ENCODE measurements around the gene AKAP7.
A peak's percentile ranks its signal among the peaks of the same experiment; 100 is the strongest.

Gene AKAP7

GRCh38 chr6:131205481-131206244 is 70.4 kb downstream of the AKAP7 start:
- DNase-seq, result no peak

GRCh38 chr6:131206463-131207251 is 71.4 kb downstream of the AKAP7 start:
- DNase-seq, result no peak

GRCh38 chr6:131208787-131209186 is 73.5 kb downstream of the AKAP7 start:
- DNase-seq, result no peak

- DNase-seq, result no peak
Measured at GRCh38 chr6:131210469-131210868, 75.2 kb downstream of the AKAP7 start.

GRCh38 chr6:131212024-131212423 is 76.8 kb downstream of the AKAP7 start:
- no peak for DNase-seq

- no peak for DNase-seq
Measured at GRCh38 chr6:131212913-131213312, 77.6 kb downstream of the AKAP7 start.

- no peak for DNase-seq
Measured at GRCh38 chr6:131213501-131213990, 78.3 kb downstream of the AKAP7 start.

- no peak for DNase-seq
Measured at GRCh38 chr6:131215219-131215618, 80.0 kb downstream of the AKAP7 start.

GRCh38 chr6:131216246-131216645 is 81.0 kb downstream of the AKAP7 start:
- DNase-seq, result no peak

- no peak for DNase-seq
Measured at GRCh38 chr6:131222773-131223172, 87.5 kb downstream of the AKAP7 start.

- DNase-seq, result no peak
Measured at GRCh38 chr6:131223416-131223815, 88.1 kb downstream of the AKAP7 start.

- no peak for DNase-seq
Measured at GRCh38 chr6:131225127-131225526, 89.9 kb downstream of the AKAP7 start.

- DNase-seq, result no peak
Measured at GRCh38 chr6:131225959-131226358, 90.7 kb downstream of the AKAP7 start.

- no peak for DNase-seq
Measured at GRCh38 chr6:131226459-131227157, 91.3 kb downstream of the AKAP7 start.

GRCh38 chr6:131227158-131227543 is 91.9 kb downstream of the AKAP7 start:
- no peak for DNase-seq

- DNase-seq, result no peak
Measured at GRCh38 chr6:131231103-131231502, 95.8 kb downstream of the AKAP7 start.

- no peak for DNase-seq
Measured at GRCh38 chr6:131231891-131232290, 96.6 kb downstream of the AKAP7 start.

GRCh38 chr6:131244942-131245341 is 109.7 kb downstream of the AKAP7 start:
- no peak for DNase-seq

- DNase-seq, result no peak
Measured at GRCh38 chr6:131250122-131250521, 114.9 kb downstream of the AKAP7 start.

GRCh38 chr6:131250936-131251335 is 115.7 kb downstream of the AKAP7 start:
- DNase-seq, result no peak

- DNase-seq, result no peak
Measured at GRCh38 chr6:131251590-131252199, 116.4 kb downstream of the AKAP7 start.

- DNase-seq, result no peak
Measured at GRCh38 chr6:131255434-131255833, 120.2 kb downstream of the AKAP7 start.

- peak; percentile 40 for DNase-seq
Measured at GRCh38 chr6:131255911-131256310, 120.6 kb downstream of the AKAP7 start.

Measured in NCI-H2171 treated with DMSO at 0.1 percent for 48 hours (cell line).